GM23248 (cell line): ENCODE data around the gene PRKAR1B.
"Not testable (repeated sequence)": the region's sequence is repeated elsewhere in the genome, so short reads cannot be mapped to it uniquely, and the experiment has no call there.

Source experiments
- EZH2 ChIP-seq: fragments of 200-600 bp; sonication (generic); IDR thresholded peaks from 2 replicates; pipeline ENCODE4 v1.6.1; 2018; ENCODE audit warnings: antibody characterized with exemption, mild to moderate bottlenecking; ENCODE audit not compliant: insufficient read depth, poor library complexity, severe bottlenecking
- EZH2phosphoT487 ChIP-seq: fragments of 200-600 bp; sonication (generic); IDR thresholded peaks from 2 replicates; pipeline ENCODE4 v1.6.1; 2018; ENCODE audit warnings: antibody characterized with exemption, moderate library complexity, mild to moderate bottlenecking, low read depth; ENCODE audit not compliant: insufficient read depth

GRCh38 chr7:652167-652566, 74.9 kb downstream of the PRKAR1B start:
- not testable (repeated sequence) for TF ChIP-seq EZH2, EZH2phosphoT487
